CD4-positive, alpha-beta T cell (primary cell): Measurements from ENCODE around the gene RBM17. TPM values are rescaled to one million over a fixed set of nuclear protein-coding genes. Genes with fewer than 3 reads are reported as not detected.
A peak's percentile ranks its signal among the peaks of the same experiment; 100 is the strongest.

Experiments used
- ATAC-seq: fragments of 200-7000 bp; cut with Tn5 transposase; one replicate; pipeline ENCODE4 v1.10.0; 2022; ENCODE audit warnings: mild to moderate bottlenecking; ENCODE audit not compliant: poor library complexity
- CTCF ChIA-PET: fragments of 350-600 bp; sonication (Branson Sonifier 250); formaldehyde crosslinking; loops from one replicate; lab custom pipeline; 2021; ENCODE audit warnings: antibody characterized with exemption, inconsistent platforms; lab: Charles Lee
- POLR2A ChIA-PET: fragments of 350-600 bp; sonication (Branson Sonifier 250); formaldehyde crosslinking; loops from one replicate; lab custom pipeline; 2021; ENCODE audit warnings: antibody characterized with exemption, inconsistent platforms; lab: Charles Lee
- DNase-seq, 14 experiments: peaks; one replicate each; pipeline ENCODE4 v3.0.0-alpha.2; 2013 to 2020; ENCODE audit warnings: mixed read lengths in 2 of 14
- H3K27ac ChIP-seq, 2 donors: one replicate each; pipeline versions ENCODE4 v1.5.1 to v1.7.0; 2013; ENCODE audit warnings: low read length in 2 of 2, low read depth in 1 of 2, mild to moderate bottlenecking in 1 of 2
- H3K27me3 ChIP-seq, 2 experiments: 1 replicate in 1 of 2; 2 replicates in 1 of 2; pipeline versions ENCODE4 v1.6.1 to v1.7.0; 2013; ENCODE audit warnings: low read length in 2 of 2, control low read depth in 1 of 2, mild to moderate bottlenecking in 1 of 2, moderate library complexity in 1 of 2; ENCODE audit not compliant: insufficient read depth in 2 of 2, control insufficient read depth in 1 of 2
- H3K36me3 ChIP-seq: one replicate; pipeline ENCODE4 v1.6.1; 2013; ENCODE audit warnings: low read length, control low read depth; ENCODE audit not compliant: insufficient read depth
- H3K4me1 ChIP-seq: one replicate; pipeline ENCODE4 v1.6.1; 2013; ENCODE audit warnings: low read length, control low read depth; ENCODE audit not compliant: insufficient read depth
- H3K4me3 ChIP-seq: one replicate; pipeline ENCODE4 v1.5.1; 2013; ENCODE audit warnings: mild to moderate bottlenecking, low read length, moderate library complexity
- H3K9me3 ChIP-seq, 2 experiments: 1 replicate in 1 of 2; 2 replicates in 1 of 2; pipeline versions ENCODE4 v1.6.1 to v1.7.0; 2013; ENCODE audit warnings: low read length in 2 of 2, mild to moderate bottlenecking in 2 of 2, control low read depth in 1 of 2, moderate library complexity in 1 of 2; ENCODE audit not compliant: control insufficient read depth in 1 of 2, insufficient read depth in 1 of 2
- H3K27ac Mint-ChIP-seq: one replicate; pipeline ENCODE4 v1.8.0; 2020; ENCODE audit warnings: mixed read lengths
- H3K27me3 Mint-ChIP-seq: one replicate; pipeline ENCODE4 v1.8.0; 2021; ENCODE audit warnings: mixed read lengths
- H3K36me3 Mint-ChIP-seq: one replicate; pipeline ENCODE4 v1.8.0; 2021; ENCODE audit warnings: low read depth, mixed read lengths
- H3K4me1 Mint-ChIP-seq: one replicate; pipeline ENCODE4 v1.8.0; 2021; ENCODE audit warnings: low read depth, mixed read lengths
- H3K4me3 Mint-ChIP-seq: one replicate; pipeline ENCODE4 v1.8.0; 2020; ENCODE audit warnings: mild to moderate bottlenecking, mixed read lengths
- H3K9me3 Mint-ChIP-seq: one replicate; pipeline ENCODE4 v1.8.0; 2020; ENCODE audit warnings: mixed read lengths
- intact Hi-C, 2 experiments: fragments of 100-400 bp; cut with DNase I in 1 of 2; cut with micrococcal nuclease in 1 of 2; formaldehyde crosslinking; loops; one replicate each; pipeline versions ENCODE4 v1.15.1 to v1.9.0; 2023 to 2025; cut with DNase I, micrococcal nuclease
- total RNA-seq, 174 experiments: library from RNA in 2 of 174; stranded (reverse) in 2 of 174; gene quantifications; one replicate each; pipeline ENCODE4 v1.2.3 and lab custom pipeline; 2021 to 2026
- TF ChIP-seq, protein P1 (sequence below): fragments of 200-600 bp; IDR thresholded peaks from one replicate; pipeline ENCODE4 v1.8.0; 2022; ENCODE audit warnings: antibody characterized with exemption, mild to moderate bottlenecking

RBM17 gene
- total RNA-seq, 2 experiments from 2014 or later, result 143 to 150 TPM

DNA sequence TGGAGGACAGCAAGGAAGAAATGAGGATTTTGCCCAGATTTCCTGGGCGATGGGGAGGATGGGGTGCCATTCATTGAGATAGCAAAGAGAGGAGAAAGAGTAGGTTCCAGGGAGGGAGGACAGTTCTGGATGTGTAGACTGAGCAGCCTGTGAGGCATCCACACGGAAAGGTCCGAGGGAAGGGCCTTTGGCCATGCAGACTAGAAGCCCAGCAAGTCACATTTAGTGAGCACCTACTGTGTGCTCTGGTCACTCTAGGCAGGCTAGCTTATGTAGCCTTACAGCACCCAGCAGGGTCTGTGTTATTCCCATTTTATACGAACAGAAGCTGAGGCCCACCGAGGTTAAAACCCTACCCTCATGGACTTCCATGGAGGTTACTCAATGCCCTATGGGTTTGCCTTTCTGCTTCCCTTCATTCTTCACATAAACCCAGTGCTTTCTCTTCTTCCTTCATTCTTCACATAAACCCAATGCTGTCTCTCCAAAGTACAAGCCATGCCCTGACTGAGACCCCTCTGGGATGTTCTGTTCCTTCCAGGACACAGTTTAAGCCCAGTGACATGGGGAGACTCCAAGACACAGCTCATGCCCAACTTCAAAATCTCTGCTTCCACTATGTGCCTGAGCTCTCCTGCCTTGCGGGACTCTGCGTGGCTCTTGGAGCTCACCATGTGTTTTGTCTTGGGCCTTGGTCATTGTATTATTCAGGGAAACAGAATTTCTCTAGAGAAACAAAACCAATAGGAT, 40.4 kb upstream of the RBM17 start:
- H3K27me3 ChIP-seq, result no peaks in the 10 kb centered on the region
- Mint-ChIP-seq H3K4me1 (peaks cover 91% of the 10 kb centered on the region), H3K27ac (peak overlapping the region; percentile 98), H3K36me3 (peaks cover 7% of the 10 kb centered on the region), H3K9me3 (no peaks in the 10 kb centered on the region), H3K4me3 (no peak overlapping the region), H3K27me3 (no peaks in the 10 kb centered on the region)
- intact Hi-C loops, result loop anchor here in 1 of 2 experiments (2.0 to 5.0 kb wide), 2 partner anchors 34 to 71 kb away; partner anchors contain the start of gene IL15RA
- POLR2A ChIA-PET, result interaction anchor here (0.7 to 7.4 kb wide), 5 partner anchors 11 to 38 kb away, joined by 3 to 73 read pairs (median 39); no protein-coding TSS in a partner anchor
- ATAC-seq (no peak), DNase-seq (peak in 1 of 14 experiments; percentile 7)
- H3K27ac ChIP-seq, result peak overlapping the region in 1 of 2 donors; percentile 89
- H3K9me3 ChIP-seq, result no peaks in the 10 kb centered on the region
- CTCF ChIA-PET, result interaction anchor here (0.8 to 5.2 kb wide), 3 partner anchors 38 to 39 kb away, joined by 6 to 70 read pairs (median 8); partner anchors contain the start of gene RBM17
- H3K4me3 ChIP-seq, result no peak overlapping the region
- TF ChIP-seq, protein P1, sequence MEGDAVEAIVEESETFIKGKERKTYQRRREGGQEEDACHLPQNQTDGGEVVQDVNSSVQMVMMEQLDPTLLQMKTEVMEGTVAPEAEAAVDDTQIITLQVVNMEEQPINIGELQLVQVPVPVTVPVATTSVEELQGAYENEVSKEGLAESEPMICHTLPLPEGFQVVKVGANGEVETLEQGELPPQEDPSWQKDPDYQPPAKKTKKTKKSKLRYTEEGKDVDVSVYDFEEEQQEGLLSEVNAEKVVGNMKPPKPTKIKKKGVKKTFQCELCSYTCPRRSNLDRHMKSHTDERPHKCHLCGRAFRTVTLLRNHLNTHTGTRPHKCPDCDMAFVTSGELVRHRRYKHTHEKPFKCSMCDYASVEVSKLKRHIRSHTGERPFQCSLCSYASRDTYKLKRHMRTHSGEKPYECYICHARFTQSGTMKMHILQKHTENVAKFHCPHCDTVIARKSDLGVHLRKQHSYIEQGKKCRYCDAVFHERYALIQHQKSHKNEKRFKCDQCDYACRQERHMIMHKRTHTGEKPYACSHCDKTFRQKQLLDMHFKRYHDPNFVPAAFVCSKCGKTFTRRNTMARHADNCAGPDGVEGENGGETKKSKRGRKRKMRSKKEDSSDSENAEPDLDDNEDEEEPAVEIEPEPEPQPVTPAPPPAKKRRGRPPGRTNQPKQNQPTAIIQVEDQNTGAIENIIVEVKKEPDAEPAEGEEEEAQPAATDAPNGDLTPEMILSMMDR, result no peak
- peaks cover 93% of the 10 kb centered on the region for H3K4me1 ChIP-seq
- H3K36me3 ChIP-seq, result peaks cover 6% of the 10 kb centered on the region

DNA sequence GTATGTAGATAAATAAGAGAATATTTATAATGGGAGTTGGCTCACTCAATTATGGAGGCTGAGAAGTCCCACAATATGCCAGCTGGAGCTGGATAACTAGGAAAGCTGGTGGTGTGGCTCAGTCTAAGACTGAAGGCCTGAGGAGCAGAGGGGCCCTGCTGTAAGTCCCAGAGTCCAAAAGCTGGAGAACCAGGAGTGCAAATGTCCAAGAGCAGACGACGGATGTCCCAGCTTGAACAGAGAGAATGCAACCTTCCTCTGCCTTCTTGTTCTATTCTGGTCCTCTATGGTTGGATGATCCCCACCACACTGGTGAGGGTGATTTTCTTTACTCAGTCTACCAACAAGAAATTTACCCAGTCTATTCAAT, 39.8 kb upstream of the RBM17 start:
- ATAC-seq, result no peak
- peaks cover 96% of the 10 kb centered on the region for H3K4me1 ChIP-seq
- H3K9me3 ChIP-seq, result no peaks in the 10 kb centered on the region
- H3K36me3 ChIP-seq, result peaks cover 6% of the 10 kb centered on the region
- POLR2A ChIA-PET, result interaction anchor here (0.7 to 7.4 kb wide), 5 partner anchors 12 to 37 kb away, joined by 3 to 73 read pairs (median 39); no protein-coding TSS in a partner anchor
- no peaks in the 10 kb centered on the region for H3K27me3 Mint-ChIP-seq
- H3K4me3 Mint-ChIP-seq, result no peak overlapping the region
- no peak for DNase-seq
- intact Hi-C loops, result loop anchor here in 1 of 2 experiments (2.0 to 5.0 kb wide), 2 partner anchors 34 to 72 kb away; partner anchors contain the start of gene IL15RA
- no peaks in the 10 kb centered on the region for H3K27me3 ChIP-seq
- H3K9me3 Mint-ChIP-seq, result no peaks in the 10 kb centered on the region
- CTCF ChIA-PET, result interaction anchor here (0.8 to 5.2 kb wide), 4 partner anchors 15 to 39 kb away, joined by 6 to 70 read pairs (median 26); partner anchors contain the start of gene RBM17
- TF ChIP-seq, protein P1, result no peak
- peak overlapping the region; percentile 76 to 89 for H3K27ac ChIP-seq
- no peak overlapping the region for H3K4me3 ChIP-seq
- H3K36me3 Mint-ChIP-seq, result peaks cover 7% of the 10 kb centered on the region
- peak overlapping the region; percentile 98 for H3K27ac Mint-ChIP-seq
- H3K4me1 Mint-ChIP-seq, result peaks cover 91% of the 10 kb centered on the region

DNA sequence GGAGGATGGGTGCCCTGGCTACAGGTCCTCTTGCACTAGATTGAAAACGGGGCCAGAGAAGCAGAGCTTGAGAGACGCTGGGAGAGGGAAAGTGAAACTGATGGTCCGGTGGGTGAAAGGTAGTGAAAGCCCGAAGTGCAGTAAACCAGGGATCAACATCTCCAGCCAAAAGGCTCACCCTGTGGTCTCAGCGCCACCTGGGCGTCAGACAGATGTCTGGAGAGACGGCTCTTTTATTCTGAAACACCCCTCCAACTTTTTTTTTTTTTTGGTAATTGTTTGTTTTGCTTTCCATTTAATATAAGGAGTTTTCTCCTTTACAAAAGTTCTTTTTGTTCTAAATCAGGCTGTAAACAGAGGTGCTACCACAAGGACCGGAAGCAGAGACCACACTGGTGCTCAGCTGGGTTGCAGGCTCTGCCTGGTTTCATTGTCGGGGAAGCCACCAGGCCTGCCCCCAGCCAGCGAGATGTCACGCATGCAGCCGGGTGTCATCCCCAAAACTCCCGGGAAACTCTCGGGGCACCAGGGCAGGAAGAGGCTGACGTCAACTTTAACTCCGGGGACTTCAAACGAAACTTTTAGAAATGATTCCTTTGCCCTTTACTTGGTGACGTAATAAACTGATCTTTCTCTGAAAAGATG, 37.9 kb upstream of the RBM17 start:
- H3K9me3 ChIP-seq, result no peaks in the 10 kb centered on the region
- H3K4me3 ChIP-seq, result peak overlapping the region; percentile 63
- H3K27ac ChIP-seq, result peak overlapping the region; percentile 76 to 89
- no peaks in the 10 kb centered on the region for H3K27me3 Mint-ChIP-seq
- CTCF ChIA-PET, result interaction anchor here (0.6 to 5.2 kb wide), 20 partner anchors 9 to 557 kb away, joined by 3 to 70 read pairs (median 4); partner anchors contain the start of genes IL15RA, IL2RA and RBM17
- no peaks in the 10 kb centered on the region for H3K27me3 ChIP-seq
- H3K27ac Mint-ChIP-seq, result peak overlapping the region; percentile 98
- TF ChIP-seq, protein P1, result no peak
- H3K36me3 ChIP-seq, result peaks cover 6% of the 10 kb centered on the region
- H3K9me3 Mint-ChIP-seq, result no peaks in the 10 kb centered on the region
- ATAC-seq, result peak; percentile 81
- peaks cover 85% of the 10 kb centered on the region for H3K4me1 ChIP-seq
- intact Hi-C loops, result loop anchor here in 1 of 2 experiments (1.0 kb wide), 4 partner anchors 11 to 37 kb away; partner anchors contain the start of gene IL2RA
- H3K36me3 Mint-ChIP-seq, result peaks cover 7% of the 10 kb centered on the region
- H3K4me1 Mint-ChIP-seq, result peaks cover 86% of the 10 kb centered on the region
- POLR2A ChIA-PET, result interaction anchor here (0.7 to 7.4 kb wide), 27 partner anchors 9 to 558 kb away, joined by 3 to 73 read pairs (median 4); partner anchors contain the start of genes ANKRD16, FBH1, IL15RA and IL2RA
- peak overlapping the region; percentile 90 for H3K4me3 Mint-ChIP-seq
- peak; percentile 72 to 99 (median 80) for DNase-seq
